GM12864 (cell line): Measurements from ENCODE around the gene OSBPL10.

Experiments used
- DNase-seq: peaks from one replicate; pipeline ENCODE4 v3.0.0-alpha.2; 2011; ENCODE audit warnings: low read depth
- H3K4me3 ChIP-seq: 2 replicates; pipeline ENCODE4 v1.5.1; 2011; ENCODE audit warnings: mild to moderate bottlenecking, low read depth, low read length, control low read depth
- TF ChIP-seq, protein P1 (sequence below): IDR thresholded peaks from 2 replicates; pipeline ENCODE4 v1.5.1; 2011; ENCODE audit warnings: low read depth, mild to moderate bottlenecking, moderate library complexity, low read length, control low read depth, inconsistent platforms; ENCODE audit errors: missing control alignments

Gene OSBPL10

DNA sequence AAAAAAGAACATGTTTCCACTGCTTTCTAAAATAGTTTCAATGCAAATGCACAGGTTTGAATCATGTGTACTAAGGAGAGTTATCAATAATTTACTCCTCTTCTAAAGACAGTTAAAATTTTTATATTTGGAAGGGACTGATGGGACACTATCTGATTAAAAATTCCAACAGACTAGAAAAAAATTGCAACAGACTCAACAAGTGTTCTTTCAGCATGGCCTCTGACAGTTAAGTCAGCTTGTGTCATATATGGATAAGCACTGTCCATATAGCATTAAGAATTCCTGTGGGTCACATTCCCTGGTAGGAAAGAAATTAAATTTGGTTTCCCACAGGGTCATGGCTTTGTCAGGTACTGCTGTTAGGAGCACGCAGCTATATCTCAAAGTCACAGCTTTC lies 96.8 kb downstream of the OSBPL10 start:
- H3K4me3 ChIP-seq, result no peak overlapping the region
- DNase-seq, result no peak
- TF ChIP-seq, protein P1, sequence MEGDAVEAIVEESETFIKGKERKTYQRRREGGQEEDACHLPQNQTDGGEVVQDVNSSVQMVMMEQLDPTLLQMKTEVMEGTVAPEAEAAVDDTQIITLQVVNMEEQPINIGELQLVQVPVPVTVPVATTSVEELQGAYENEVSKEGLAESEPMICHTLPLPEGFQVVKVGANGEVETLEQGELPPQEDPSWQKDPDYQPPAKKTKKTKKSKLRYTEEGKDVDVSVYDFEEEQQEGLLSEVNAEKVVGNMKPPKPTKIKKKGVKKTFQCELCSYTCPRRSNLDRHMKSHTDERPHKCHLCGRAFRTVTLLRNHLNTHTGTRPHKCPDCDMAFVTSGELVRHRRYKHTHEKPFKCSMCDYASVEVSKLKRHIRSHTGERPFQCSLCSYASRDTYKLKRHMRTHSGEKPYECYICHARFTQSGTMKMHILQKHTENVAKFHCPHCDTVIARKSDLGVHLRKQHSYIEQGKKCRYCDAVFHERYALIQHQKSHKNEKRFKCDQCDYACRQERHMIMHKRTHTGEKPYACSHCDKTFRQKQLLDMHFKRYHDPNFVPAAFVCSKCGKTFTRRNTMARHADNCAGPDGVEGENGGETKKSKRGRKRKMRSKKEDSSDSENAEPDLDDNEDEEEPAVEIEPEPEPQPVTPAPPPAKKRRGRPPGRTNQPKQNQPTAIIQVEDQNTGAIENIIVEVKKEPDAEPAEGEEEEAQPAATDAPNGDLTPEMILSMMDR, result no peak

- no peak overlapping the region for H3K4me3 ChIP-seq
- TF ChIP-seq, protein P1, result no peak
- no peak for DNase-seq
Measured at GRCh38 chr3:31882895-31883294, 98.2 kb downstream of the OSBPL10 start.

GRCh38 chr3:31882431-31882830 lies 98.6 kb downstream of the OSBPL10 start:
- TF ChIP-seq, protein P1, result no peak
- no peak for DNase-seq
- no peak overlapping the region for H3K4me3 ChIP-seq

DNA sequence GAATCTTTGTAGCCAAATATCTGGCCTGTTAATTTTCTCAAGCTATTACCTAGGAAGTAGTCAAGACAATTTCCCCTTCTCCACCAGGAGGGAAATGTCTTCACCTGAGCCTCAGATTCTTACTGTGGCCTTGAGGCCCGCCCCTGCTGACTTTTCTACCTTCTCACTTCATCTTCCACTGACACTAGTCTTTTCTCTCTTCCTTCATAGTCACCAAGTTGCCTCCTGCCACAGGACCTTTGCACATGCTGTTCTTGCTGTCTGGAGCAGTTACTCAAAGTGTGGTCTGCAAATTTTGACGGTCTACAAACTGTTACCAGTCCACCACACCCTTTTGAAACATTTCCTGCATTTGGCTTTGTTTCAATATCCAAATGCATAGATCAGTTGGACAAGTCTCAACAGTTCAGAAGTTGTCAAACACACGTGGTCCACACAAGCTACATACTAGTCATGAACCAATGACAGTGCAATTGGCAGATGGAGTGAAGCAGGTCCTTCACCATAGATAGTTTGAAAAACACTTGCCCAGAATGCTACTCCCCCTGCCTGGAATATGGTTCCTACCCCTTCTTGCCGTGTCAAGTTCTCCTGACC lies 100.5 kb downstream of the OSBPL10 start:
- no peak overlapping the region for H3K4me3 ChIP-seq
- TF ChIP-seq, protein P1, result no peak
- no peak for DNase-seq

- no peak for DNase-seq
- no peak overlapping the region for H3K4me3 ChIP-seq
- TF ChIP-seq, protein P1, result no peak
Measured at GRCh38 chr3:31880020-31880419, 101.0 kb downstream of the OSBPL10 start.

GRCh38 chr3:31879365-31879764 lies 101.7 kb downstream of the OSBPL10 start:
- no peak overlapping the region for H3K4me3 ChIP-seq
- TF ChIP-seq, protein P1, result no peak
- DNase-seq, result no peak

DNA sequence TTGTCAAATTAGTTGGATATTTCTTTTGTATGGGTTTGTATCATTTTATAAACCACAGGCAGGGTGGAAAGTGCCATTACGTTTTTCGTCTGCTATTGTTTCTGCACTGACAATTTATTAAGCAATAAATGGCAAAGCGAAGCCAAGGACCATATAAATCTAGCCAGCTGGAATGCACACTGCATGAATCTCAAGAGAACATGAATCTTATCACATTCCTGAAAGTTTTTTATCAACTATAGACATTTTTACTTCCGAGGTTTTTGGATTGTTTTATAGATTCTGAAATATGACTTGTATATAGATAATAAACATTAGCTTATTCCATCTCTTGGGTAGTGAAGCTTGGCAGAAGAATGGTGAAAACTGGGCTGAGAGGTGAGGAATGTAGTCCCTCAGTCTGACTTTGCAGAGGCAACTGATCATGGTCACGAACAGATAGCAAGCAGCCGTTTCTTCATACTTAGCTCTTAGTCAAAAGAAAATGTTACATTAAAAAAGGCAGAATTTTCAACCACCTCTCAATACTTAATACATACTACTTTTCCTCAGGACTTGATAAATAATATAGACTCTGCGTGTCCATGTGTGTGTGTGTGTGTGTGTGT lies 102.7 kb downstream of the OSBPL10 start:
- H3K4me3 ChIP-seq, result no peak overlapping the region
- DNase-seq, result no peak
- TF ChIP-seq, protein P1, result no peak
